Keratinocyte (primary cell): Measurements from ENCODE around the gene HEATR9. TPM values are rescaled to one million over a fixed set of nuclear protein-coding genes. Genes with fewer than 3 reads are reported as not detected.

Experiments used
- DNase-seq: peaks from one replicate; pipeline ENCODE4 v3.0.0-alpha.2; 2011; ENCODE audit warnings: low read depth, missing footprints, low spot score
- FAIRE-seq: peaks from 2 replicates; lab custom pipeline; 2011; peaks lifted over from hg19 to GRCh38; lab: Jason Lieb, UNC
- H2AFZ ChIP-seq: 2 replicates; pipeline ENCODE4 v1.6.0; 2012; ENCODE audit warnings: low read length, control low read depth, inconsistent platforms; ENCODE audit not compliant: control insufficient read depth
- H3K27ac ChIP-seq: 2 replicates; pipeline ENCODE4 v1.5.1; 2011; ENCODE audit warnings: low read length; ENCODE audit not compliant: control insufficient read depth, insufficient read depth
- H3K27me3 ChIP-seq: 3 replicates; pipeline ENCODE4 v1.6.0; 2011; ENCODE audit warnings: low read length; ENCODE audit not compliant: control insufficient read depth, insufficient read depth; ENCODE audit errors: extremely low read depth
- H3K36me3 ChIP-seq, 2 experiments: 2 replicates in 1 of 2; 3 replicates in 1 of 2; pipeline ENCODE4 v1.5.1; 2011; ENCODE audit warnings: low read length in 2 of 2, mild to moderate bottlenecking in 1 of 2; ENCODE audit not compliant: control insufficient read depth in 2 of 2, insufficient read depth in 2 of 2; ENCODE audit errors: extremely low read depth in 1 of 2
- H3K4me1 ChIP-seq: 3 replicates; pipeline ENCODE4 v1.5.1; 2011; ENCODE audit warnings: low read length; ENCODE audit not compliant: control insufficient read depth, insufficient read depth; ENCODE audit errors: extremely low read depth
- H3K4me2 ChIP-seq: 3 replicates; pipeline ENCODE4 v1.6.0; 2011; ENCODE audit warnings: low read depth, low read length; ENCODE audit not compliant: control insufficient read depth, insufficient read depth; ENCODE audit errors: extremely low read depth
- H3K4me3 ChIP-seq, 3 experiments: fragments of 200-600 bp in 1 of 3; sonication (generic) in 1 of 3; 2 replicates in 2 of 3; 3 replicates in 1 of 3; pipeline ENCODE4 v1.5.1; 2011 to 2016; ENCODE audit warnings: low read length in 3 of 3, mild to moderate bottlenecking in 3 of 3, control low read depth in 2 of 3, inconsistent platforms in 1 of 3, low read depth in 1 of 3, mixed read lengths in 1 of 3, mixed run types in 1 of 3, moderate library complexity in 1 of 3; ENCODE audit not compliant: control insufficient read depth in 2 of 3, insufficient read depth in 2 of 3; ENCODE audit errors: extremely low read depth in 1 of 3
- H3K79me2 ChIP-seq: 2 replicates; pipeline ENCODE4 v1.6.0; 2012; ENCODE audit warnings: low read length; ENCODE audit not compliant: control insufficient read depth, insufficient read depth
- H3K9ac ChIP-seq: 3 replicates; pipeline ENCODE4 v1.6.0; 2011; ENCODE audit warnings: low read length; ENCODE audit not compliant: control insufficient read depth, insufficient read depth; ENCODE audit errors: extremely low read depth
- H3K9me1 ChIP-seq: 3 replicates; pipeline ENCODE4 v1.6.0; 2011; ENCODE audit warnings: low read length; ENCODE audit not compliant: control insufficient read depth, insufficient read depth; ENCODE audit errors: extremely low read depth
- H3K9me3 ChIP-seq: 2 replicates; pipeline ENCODE4 v1.5.1; 2012; ENCODE audit warnings: low read depth, low read length; ENCODE audit not compliant: control insufficient read depth
- H4K20me1 ChIP-seq: 3 replicates; pipeline ENCODE4 v1.6.0; 2011; ENCODE audit warnings: low read length; ENCODE audit not compliant: control insufficient read depth, insufficient read depth; ENCODE audit errors: extremely low read depth
- CTCF ChIP-seq, 3 experiments: IDR thresholded peaks in 1 of 3; conservative IDR thresholded peaks in 1 of 3; optimal IDR thresholded peaks in 1 of 3; 2 replicates in 2 of 3; 3 replicates in 1 of 3; pipeline versions ENCODE3 to v1.5.1; 2011; ENCODE audit warnings: low read length in 3 of 3, mild to moderate bottlenecking in 3 of 3, moderate library complexity in 2 of 3, control low read depth in 1 of 3, inconsistent platforms in 1 of 3; ENCODE audit not compliant: insufficient read depth in 2 of 3; ENCODE audit errors: extremely low read depth in 1 of 3
- EZH2 ChIP-seq: IDR thresholded peaks from one replicate; pipeline ENCODE4 v1.6.1; 2012; ENCODE audit warnings: inconsistent platforms, mild to moderate bottlenecking, low read length, moderate library complexity
- dilution Hi-C: fragments of 300-500 bp; cut with MboI; formaldehyde crosslinking; loops from one replicate; pipeline ENCODE4 v1.7.0; 2020; ENCODE audit warnings: low sequenced_read_pairs; ENCODE audit not compliant: extremely low pct_ligation_motif_present
- polyA plus RNA-seq, 5 experiments: library from polyadenylated mRNA; depleted of rRNA in 3 of 5; stranded (reverse) in 3 of 5; stranded (forward) in 1 of 5; unstranded in 1 of 5; fragments of >200 nt; gene quantifications; 1 replicate in 1 of 5; 2 replicates in 3 of 5; 3 replicates in 1 of 5; pipeline versions ENCODE4 v1.2.1 to v1.2.3, GENCODE V29; 2011 to 2012; ENCODE audit warnings: missing spikeins in 2 of 5, low read depth in 1 of 5, low replicate concordance in 1 of 5

HEATR9 gene
- polyA plus RNA-seq, 1 donor (not counting 4 experiments of a cell fraction or from before 2014, with no cell fraction given), result not detected

DNA sequence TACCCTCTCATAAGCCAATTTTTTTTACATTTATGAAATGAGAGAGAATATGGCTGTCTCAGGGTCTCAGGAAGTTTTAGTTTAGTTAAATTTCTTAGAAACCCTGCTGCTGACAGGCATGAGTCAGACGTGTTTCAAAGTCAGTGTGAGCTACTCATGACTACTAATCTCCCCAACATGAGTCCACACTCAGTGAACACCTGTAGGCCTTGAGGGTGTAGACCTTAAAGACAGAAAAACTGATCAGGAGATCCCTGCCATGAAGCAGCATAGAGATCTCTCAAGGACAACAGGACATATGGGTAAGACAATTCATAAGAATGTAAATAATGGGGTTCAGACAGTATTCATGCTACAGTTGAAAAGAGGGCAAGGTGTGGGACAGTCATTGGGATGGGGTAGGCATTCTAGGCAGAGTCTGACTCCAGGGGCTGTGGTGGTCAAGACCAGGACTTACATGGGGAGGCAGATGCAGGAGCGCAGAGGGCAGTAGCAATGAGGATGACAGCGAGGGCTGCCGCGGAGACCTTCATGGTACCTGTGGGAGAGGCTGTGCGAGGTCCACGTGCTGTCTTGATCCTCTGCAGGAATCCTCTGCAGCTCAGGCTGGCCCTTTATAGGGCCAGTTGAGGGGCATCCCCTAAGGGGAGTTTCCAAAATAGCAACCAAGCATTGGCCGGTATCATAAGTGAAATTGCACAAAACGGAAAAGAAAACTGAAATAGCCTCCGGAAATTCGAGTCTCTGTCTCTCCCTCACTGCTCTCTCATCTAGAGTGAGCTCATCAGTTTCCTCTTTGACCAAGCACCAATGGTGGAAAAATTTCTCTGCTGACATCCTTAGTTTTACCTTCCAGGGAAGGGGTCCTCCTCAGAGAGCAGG, 11.3 kb upstream of the HEATR9 start, which contains the start of gene CCL5:
CCL5 (minus strand) TSS at position 588 of the 882 bp plus-strand sequence.
- H4K20me1 ChIP-seq, result no peaks in the 10 kb centered on the region
- no peaks in the 10 kb centered on the region for H3K9me3 ChIP-seq
- H3K4me3 ChIP-seq, result no peak within 1 kb of the TSS
- H3K36me3 ChIP-seq, result no peaks in the 10 kb centered on the region
- H3K9me1 ChIP-seq, result no peaks in the 10 kb centered on the region
- H3K27me3 ChIP-seq, result no peaks in the 10 kb centered on the region
- dilution Hi-C loops, result no loop called here
- H2AFZ ChIP-seq, result no peak within 1 kb of the TSS
- H3K9ac ChIP-seq, result no peak within 1 kb of the TSS
- H3K79me2 ChIP-seq, result no peaks in the 10 kb centered on the region
- TF ChIP-seq CTCF (optimal IDR thresholded peaks at IDR 0.05 in 1 of 3, IDR thresholded peaks at IDR 0.05 in 1 of 3, conservative IDR thresholded peaks at IDR 0.05 in 1 of 3; ENCODE audit: extremely low read depth in 1 of 3, insufficient read depth in 2 of 3, low read length in 3 of 3) (no peak), EZH2 (no peak)
- FAIRE-seq (no peak), DNase-seq (no peak)
- no peak within 1 kb of the TSS for H3K27ac ChIP-seq
- no peak within 1 kb of the TSS for H3K4me2 ChIP-seq
- peaks cover 5% of the 10 kb centered on the region for H3K4me1 ChIP-seq

DNA sequence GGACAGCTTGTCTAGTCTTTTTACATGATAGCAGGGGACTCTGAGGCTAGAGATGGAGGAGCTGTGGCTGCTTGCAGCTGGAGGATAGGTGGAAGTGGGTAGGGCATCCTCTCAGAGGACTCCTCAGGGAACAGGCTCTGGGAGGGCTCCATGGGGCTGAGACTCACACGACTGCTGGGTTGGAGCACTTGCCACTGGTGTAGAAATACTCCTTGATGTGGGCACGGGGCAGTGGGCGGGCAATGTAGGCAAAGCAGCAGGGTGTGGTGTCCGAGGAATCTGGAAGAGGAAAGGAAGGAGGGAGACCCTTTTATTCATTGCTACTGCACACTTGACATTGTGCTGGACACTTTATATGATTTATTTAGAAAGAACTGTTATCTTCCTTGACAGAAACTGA, 9.7 kb upstream of the HEATR9 start:
- Histone ChIP-seq H3K9me1 (no peaks in the 10 kb centered on the region), H3K4me3 (no peak overlapping the region), H3K4me1 (peaks cover 5% of the 10 kb centered on the region), H3K9ac (no peak overlapping the region), H3K9me3 (no peaks in the 10 kb centered on the region), H3K36me3 (no peaks in the 10 kb centered on the region), H3K27ac (no peak overlapping the region), H3K27me3 (no peaks in the 10 kb centered on the region), H3K4me2 (no peak overlapping the region), H3K79me2 (no peaks in the 10 kb centered on the region), H2AFZ (no peak overlapping the region), H4K20me1 (no peaks in the 10 kb centered on the region)
- no peak for FAIRE-seq
- TF ChIP-seq CTCF (optimal IDR thresholded peaks at IDR 0.05 in 1 of 3, IDR thresholded peaks at IDR 0.05 in 1 of 3, conservative IDR thresholded peaks at IDR 0.05 in 1 of 3; ENCODE audit: extremely low read depth in 1 of 3, insufficient read depth in 2 of 3, low read length in 3 of 3), result no peak
- TF ChIP-seq EZH2, result no peak
- no peak for DNase-seq
- dilution Hi-C loops, result no loop called here
